ENCODE results near the gene MZF1.

Gene MZF1

DNA sequence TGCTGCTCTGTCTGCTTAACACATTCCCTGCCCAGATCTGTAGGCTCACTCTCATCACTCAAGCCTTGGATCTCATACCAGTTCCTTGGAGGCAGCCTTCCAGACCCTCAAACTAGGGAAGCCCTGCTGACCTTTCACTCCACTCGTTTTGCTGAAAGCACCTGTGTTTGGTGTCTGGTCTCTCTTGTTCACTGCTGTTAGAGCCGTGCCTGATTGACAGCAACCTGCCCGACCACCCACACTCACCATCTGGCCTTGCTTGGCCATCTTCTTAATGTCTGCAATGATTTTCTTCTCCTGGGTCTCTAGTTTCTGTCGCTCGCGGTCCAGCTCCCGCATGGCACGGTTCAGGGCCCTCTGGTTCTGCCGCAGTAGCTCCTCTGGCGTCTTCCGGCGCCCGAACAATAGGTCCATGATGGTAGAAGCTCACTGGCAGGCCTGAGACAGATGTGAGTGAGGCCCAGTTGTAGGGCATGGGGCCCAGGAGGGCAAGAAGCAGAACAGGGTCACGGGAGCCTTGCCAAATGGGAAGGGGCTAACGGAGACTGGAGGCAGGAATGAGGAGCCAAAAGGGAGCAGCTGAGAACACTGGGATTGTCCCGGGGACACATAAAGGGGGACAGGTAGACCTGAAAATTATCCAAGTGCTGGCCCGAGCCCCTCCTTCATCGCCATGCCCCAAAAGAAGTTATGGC is 19.2 kb downstream of the MZF1 start:
- TF ChIP-seq GATA2 (IDR thresholded peaks at IDR 0.05; ENCODE audit: low read depth, low read length) (no peak), GATA3 (IDR thresholded peaks at IDR 0.05; ENCODE audit: low read depth, low read length) (no peak)

DNA sequence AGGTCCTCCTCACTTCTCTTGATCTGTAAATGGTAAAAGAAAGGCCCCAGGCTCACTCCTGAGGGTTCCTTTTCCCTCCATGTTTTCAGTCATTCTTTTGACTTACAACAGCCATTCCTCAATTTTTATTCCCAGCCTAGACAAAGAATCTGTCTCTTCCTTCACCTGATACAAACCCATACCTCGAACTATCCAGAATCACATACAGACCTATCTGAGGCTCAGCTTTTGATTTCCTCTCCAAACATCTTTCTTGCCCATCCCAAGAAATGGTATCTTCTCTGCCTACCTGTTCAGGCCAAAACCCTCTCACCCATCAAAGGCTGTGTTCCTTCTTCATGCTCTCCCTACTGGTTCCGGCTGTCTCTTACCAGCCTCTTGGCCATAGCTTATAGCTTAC is 20.5 kb downstream of the MZF1 start:
- TF ChIP-seq GATA2 (IDR thresholded peaks at IDR 0.05; ENCODE audit: low read depth, low read length) (no peak), GATA3 (IDR thresholded peaks at IDR 0.05; ENCODE audit: low read depth, low read length) (no peak)

DNA sequence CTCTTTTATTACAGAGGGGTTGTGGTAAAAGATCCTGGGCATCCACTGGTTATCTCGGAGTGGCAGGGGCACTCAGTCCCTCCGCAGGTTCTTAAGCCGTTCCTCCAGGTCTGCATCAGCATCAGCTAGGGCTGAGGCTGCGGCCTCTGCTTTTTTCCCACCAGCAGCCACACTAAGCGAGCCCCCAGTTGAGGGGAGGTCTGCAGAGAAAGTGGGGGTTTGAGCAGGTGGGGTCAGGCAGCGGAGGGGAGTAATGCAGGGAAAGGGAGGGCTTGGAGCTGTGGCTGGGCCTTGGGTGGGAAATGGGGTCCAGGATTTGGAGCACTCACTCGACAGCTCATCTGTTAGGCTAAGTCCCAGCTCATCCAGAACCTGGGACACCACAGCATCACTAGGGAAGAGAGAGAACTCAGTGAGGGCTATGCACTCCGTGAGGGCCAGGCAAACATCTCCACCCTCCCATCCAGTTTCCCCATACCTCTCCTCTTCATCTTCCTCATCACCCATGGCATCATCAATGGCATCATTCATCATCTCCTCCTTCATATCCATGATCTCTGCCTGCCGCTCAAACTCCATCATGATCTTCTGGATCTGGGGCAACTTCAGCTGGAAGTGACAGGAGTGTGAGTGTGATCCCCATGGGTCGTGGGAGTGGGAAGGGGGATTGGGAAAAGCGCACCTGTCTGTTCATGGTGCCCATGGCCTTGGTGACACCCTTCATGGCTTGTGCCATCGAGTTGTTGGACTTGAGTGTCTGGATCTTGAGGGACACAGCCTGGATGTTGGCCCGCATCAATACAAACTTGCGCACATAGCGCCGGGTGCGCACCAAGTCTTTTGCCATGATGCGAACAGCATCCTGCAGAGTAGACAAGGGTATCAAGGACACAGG is 21.3 kb downstream of the MZF1 start:
- TF ChIP-seq GATA3 (IDR thresholded peaks at IDR 0.05; ENCODE audit: low read depth, low read length) (no peak), GATA2 (IDR thresholded peaks at IDR 0.05; ENCODE audit: low read depth, low read length) (no peak)

DNA sequence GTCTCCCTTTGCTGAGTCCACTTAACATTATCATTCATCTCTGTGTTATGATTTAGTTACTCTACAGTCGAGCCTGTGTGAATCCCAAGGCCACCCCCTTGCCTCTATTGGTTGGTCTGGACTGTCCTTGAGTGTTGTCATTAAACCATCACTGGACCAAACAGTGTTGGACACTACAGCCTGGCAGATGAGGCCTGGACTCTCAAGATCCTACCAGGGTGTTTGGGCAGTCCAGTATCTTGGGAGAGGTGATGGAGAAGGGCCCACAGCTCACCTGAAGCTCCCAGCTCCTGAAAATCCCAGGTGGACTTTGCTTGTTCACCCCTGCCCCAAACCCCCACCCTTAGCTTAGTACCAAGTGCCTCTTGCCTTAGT is 22.0 kb downstream of the MZF1 start:
- no peak for TF ChIP-seq GATA3 (IDR thresholded peaks at IDR 0.05; ENCODE audit: low read depth, low read length)
- no peak for TF ChIP-seq GATA2 (IDR thresholded peaks at IDR 0.05; ENCODE audit: low read depth, low read length)

DNA sequence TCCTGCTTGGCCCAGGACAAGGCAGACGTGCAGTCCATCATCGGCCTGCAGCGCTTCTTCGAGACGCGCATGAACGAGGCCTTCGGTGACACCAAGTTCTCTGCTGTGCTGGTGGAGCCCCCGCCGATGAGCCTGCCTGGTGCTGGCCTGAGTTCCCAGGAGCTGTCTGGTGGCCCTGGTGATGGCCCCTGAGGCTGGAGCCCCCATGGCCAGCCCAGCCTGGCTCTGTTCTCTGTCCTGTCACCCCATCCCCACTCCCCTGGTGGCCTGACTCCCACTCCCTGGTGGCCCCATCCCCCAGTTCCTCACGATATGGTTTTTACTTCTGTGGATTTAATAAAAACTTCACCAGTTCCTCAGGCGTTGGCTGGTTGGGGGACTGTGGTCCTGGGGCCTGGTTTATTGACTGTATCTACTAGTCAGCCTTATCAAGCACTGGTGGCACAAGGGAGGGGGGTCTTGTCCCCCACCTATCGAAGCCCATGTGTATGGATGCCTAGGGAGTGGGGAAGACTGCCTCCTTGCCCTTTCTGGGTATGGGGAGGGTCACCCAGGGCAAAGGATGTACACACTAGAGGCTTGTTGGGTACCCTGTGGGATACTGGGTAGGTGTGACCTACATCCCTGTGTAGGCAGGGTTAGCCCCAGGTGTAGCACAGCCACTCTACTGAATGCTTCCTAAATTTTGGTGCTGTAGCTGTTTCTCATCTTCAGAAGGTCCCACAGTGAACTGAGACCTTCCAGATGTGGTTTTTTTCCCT is 22.6 kb downstream of the MZF1 start:
- no peak for TF ChIP-seq GATA2 (IDR thresholded peaks at IDR 0.05; ENCODE audit: low read depth, low read length)
- TF ChIP-seq GATA3 (IDR thresholded peaks at IDR 0.05; ENCODE audit: low read depth, low read length), result no peak

DNA sequence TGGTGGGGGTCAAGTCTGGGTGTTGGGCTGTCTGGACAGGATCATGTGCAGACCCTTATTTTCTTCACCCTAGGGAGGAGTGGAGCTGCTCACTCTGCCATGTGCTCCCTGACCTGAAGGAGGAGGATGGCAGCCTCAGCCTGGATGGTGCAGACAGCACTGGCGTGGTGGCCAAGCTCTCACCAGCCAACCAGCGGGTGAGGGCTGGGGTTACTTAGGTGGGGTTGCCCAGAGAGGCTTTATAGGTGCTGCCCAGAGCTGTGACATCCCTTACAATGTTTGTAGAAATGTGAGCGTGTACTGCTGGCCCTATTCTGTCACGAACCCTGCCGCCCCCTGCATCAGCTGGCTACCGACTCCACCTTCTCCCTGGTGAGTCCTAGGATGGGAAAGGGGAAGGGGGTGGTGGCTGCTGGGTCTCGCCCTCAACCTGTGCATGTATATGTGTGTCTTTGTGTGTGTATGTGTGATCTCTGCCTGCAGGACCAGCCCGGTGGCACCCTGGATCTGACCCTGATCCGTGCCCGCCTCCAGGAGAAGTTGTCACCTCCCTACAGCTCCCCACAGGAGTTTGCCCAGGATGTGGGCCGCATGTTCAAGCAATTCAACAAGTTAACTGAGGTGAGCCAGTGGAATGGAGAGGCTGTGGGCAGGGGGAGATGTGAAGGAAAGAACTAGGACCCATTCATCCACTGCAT is 23.3 kb downstream of the MZF1 start:
- TF ChIP-seq GATA3 (IDR thresholded peaks at IDR 0.05; ENCODE audit: low read depth, low read length), result no peak
- TF ChIP-seq GATA2 (IDR thresholded peaks at IDR 0.05; ENCODE audit: low read depth, low read length), result no peak

DNA sequence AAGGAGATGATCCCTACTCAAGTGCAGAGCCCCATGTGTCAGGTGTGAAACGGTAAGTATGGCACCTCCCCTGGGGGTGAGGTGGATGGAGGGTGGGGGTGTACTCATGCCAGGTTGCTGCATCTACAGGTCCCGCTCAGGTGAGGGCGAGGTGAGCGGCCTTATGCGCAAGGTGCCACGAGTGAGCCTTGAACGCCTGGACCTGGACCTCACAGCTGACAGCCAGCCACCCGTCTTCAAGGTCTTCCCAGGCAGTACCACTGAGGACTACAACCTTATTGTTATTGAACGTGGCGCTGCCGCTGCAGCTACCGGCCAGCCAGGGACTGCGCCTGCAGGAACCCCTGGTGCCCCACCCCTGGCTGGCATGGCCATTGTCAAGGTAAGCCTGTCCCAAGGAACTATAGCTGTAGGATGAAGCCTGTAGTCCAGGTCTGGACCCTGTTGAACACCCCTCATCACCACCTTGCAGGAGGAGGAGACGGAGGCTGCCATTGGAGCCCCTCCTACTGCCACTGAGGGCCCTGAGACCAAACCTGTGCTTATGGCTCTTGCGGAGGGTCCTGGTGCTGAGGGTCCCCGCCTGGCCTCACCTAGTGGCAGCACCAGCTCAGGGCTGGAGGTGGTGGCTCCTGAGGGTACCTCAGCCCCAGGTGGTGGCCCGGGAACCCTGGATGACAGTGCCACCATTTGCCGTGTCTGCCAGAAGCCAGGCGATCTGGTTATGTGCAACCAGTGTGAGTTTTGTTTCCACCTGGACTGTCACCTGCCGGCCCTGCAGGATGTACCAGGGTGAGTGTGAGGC is 24.1 kb downstream of the MZF1 start:
- TF ChIP-seq GATA3 (IDR thresholded peaks at IDR 0.05; ENCODE audit: low read depth, low read length) (no peak), GATA2 (IDR thresholded peaks at IDR 0.05; ENCODE audit: low read depth, low read length) (no peak)

DNA sequence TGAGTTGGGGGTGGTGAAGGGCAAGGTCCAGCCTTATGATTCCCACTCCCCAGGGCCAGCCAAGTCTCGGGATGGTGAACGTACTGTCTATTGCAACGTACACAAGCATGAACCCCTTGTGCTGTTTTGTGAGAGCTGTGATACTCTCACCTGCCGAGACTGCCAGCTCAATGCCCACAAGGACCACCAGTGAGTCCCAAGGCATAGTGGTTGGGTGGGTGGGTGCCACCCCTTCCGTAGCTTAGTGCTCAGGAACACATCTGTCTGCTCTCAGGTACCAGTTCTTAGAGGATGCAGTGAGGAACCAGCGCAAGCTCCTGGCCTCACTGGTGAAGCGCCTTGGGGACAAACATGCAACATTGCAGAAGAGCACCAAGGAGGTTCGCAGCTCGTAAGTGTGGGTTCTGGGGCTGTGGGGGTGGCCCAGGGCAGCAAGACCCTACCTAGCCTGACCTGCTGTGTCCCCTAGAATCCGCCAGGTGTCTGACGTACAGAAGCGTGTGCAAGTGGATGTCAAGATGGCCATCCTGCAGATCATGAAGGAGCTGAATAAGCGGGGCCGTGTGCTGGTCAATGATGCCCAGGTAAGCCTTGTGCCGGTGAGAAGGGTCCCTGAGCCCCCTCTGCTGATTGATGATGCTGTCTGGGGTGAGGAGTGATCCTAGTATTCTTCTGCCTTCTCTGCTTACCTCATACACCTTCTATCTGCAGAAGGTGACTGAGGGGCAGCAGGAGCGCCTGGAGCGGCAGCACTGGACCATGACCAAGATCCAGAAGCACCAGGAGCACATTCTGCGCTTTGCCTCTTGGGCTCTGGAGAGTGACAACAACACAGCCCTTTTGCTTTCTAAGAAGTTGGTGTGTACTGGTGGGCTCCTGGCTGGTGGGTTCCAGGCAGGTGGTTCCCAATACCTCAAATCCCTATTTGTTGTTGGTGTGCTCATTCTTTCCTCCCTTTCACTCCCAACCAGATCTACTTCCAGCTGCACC is 25.5 kb downstream of the MZF1 start:
- TF ChIP-seq GATA2 (IDR thresholded peaks at IDR 0.05; ENCODE audit: low read depth, low read length) (no peak), GATA3 (IDR thresholded peaks at IDR 0.05; ENCODE audit: low read depth, low read length) (no peak)

DNA sequence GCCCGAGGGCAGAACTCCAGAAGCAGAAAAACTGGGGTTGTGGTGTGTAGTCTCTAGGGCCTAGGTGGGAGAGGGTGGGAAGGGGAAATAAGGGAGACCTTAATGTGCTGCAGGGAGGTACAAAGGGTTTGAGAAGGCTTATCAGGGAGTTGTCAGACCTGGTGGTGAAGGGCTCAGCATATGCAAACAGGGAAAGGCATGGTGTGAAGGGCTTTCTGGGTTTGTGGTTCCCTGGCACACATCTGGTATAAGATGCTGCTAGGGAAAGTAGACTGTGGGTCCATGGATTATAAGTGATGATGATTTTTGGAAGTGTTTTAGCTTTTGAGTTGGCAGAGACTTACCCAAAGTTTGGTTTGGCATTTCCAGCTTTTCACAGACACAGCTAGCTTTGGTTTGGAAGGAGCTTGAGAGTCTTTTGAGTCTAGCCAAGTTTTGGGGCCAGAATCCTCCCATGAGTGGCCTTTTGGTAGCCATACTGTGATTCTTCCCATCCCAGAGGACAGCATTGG is 27.1 kb downstream of the MZF1 start:
- TF ChIP-seq GATA2 (IDR thresholded peaks at IDR 0.05; ENCODE audit: low read depth, low read length), result no peak

DNA sequence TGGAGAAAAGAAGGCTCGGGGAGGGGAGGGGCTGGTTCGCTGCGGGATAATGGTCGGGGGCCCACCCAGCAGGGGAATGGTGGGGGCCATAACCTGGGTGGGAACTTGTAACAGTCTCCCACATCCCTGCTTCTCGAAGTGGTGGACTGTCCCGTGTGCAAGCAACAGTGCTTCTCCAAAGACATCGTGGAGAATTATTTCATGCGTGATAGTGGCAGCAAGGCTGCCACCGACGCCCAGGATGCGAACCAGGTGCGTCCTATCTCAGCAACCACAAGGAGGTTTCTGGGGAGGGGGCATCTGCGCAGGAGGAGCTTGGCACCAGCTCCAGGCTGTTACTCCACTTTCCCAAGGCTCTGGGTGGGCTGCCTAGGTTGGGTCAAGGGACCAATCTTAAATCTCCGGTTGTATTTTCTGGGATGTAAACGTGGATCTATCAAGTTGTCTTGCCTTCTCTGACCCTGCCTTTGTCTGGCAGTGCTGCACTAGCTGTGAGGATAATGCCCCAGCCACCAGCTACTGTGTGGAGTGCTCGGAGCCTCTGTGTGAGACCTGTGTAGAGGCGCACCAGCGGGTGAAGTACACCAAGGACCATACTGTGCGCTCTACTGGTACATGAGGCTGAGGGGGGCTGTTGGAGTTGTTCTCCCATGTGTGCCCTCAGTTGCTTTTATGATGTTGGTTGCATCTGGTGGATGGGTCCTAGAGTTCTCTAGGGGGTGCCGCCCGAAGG is 27.7 kb downstream of the MZF1 start:
- no peak for TF ChIP-seq GATA2 (IDR thresholded peaks at IDR 0.05; ENCODE audit: low read depth, low read length)
- TF ChIP-seq GATA3 (IDR thresholded peaks at IDR 0.05; ENCODE audit: low read depth, low read length), result no peak

DNA sequence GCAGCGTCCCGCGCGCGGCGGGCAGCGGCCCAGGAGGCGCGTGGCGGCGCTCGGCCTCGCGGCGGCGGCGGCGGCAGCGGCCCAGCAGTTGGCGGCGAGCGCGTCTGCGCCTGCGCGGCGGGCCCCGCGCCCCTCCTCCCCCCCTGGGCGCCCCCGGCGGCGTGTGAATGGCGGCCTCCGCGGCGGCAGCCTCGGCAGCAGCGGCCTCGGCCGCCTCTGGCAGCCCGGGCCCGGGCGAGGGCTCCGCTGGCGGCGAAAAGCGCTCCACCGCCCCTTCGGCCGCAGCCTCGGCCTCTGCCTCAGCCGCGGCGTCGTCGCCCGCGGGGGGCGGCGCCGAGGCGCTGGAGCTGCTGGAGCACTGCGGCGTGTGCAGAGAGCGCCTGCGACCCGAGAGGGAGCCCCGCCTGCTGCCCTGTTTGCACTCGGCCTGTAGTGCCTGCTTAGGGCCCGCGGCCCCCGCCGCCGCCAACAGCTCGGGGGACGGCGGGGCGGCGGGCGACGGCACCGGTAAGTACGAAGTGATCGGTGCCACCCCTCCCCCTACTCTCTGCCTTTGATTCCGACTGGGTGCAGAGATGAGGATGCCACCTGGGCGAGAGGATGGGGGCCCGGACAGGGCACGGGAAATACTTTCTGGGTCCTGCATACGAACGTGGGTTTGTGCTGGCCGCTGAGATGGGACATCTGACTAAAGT is 28.4 kb downstream of the MZF1 start:
- TF ChIP-seq GATA3 (IDR thresholded peaks at IDR 0.05; ENCODE audit: low read depth, low read length), result no peak
- no peak for TF ChIP-seq GATA2 (IDR thresholded peaks at IDR 0.05; ENCODE audit: low read depth, low read length)
